ENCODE results near the gene CREB5. TPM values are rescaled to one million over a fixed set of nuclear protein-coding genes. Genes with fewer than 3 reads are reported as not detected.

The CREB5 gene
- polyA plus RNA-seq, 1 donor from 2014 or later, result 3.7 TPM

GRCh38 chr7:28409716-28410627 is 2.3 kb upstream of the CREB5 start:
- H3K27ac ChIP-seq (ENCODE audit: low read length), result no peak overlapping the region

More at GRCh38 chr7:28409716-28410627, 2.3 kb upstream of the CREB5 start:
- no peaks in the 10 kb centered on the region for H3K36me3 ChIP-seq (ENCODE audit: insufficient read depth, low read length)
- peaks cover 5% of the 10 kb centered on the region for H3F3A ChIP-seq (ENCODE audit: insufficient read depth, low read length, poor library complexity, severe bottlenecking)
- H3K9ac ChIP-seq (ENCODE audit: low read length), result peak overlapping the region; percentile 65
- no peaks in the 10 kb centered on the region for H3K9me2 ChIP-seq (ENCODE audit: insufficient read depth, low read length)
- no peak overlapping the region for H2AFZ ChIP-seq (ENCODE audit: low read depth, low read length)
- H3K27me3 ChIP-seq (ENCODE audit: insufficient read depth, low read depth, low read length), result peaks cover 36% of the 10 kb centered on the region
- peak overlapping the region; percentile 100 for H3K4me2 ChIP-seq (ENCODE audit: low read length)
- TF ChIP-seq REST (IDR thresholded peaks at IDR 0.05; ENCODE audit: borderline replicate concordance) (no peak), SMC3 (conservative IDR thresholded peaks at IDR 0.05; ENCODE audit: poor library complexity) (no peak), EZH2 (IDR thresholded peaks at IDR 0.05; ENCODE audit: borderline replicate concordance, insufficient read depth, low read length, poor library complexity, severe bottlenecking) (no peak), TAF1 (IDR thresholded peaks at IDR 0.05; ENCODE audit: low read depth) (no peak), POLR2AphosphoS5 (IDR thresholded peaks at IDR 0.05) (no peak), EP300 (conservative IDR thresholded peaks at IDR 0.05; ENCODE audit: poor library complexity, severe bottlenecking) (no peak), MXI1 (conservative IDR thresholded peaks at IDR 0.05; ENCODE audit: poor library complexity, severe bottlenecking) (peak; percentile 65), CTCF (IDR thresholded peaks at IDR 0.05; ENCODE audit: poor library complexity, severe bottlenecking) (peak; percentile 13), RAD21 (conservative IDR thresholded peaks at IDR 0.05) (no peak)
- H3K79me2 ChIP-seq (replicated peaks; ENCODE audit: insufficient read depth, low read length), result peaks cover 19% of the 10 kb centered on the region
- no peaks in the 10 kb centered on the region for H4K20me1 ChIP-seq (ENCODE audit: insufficient read depth)
- peak overlapping the region; percentile 90 for H3K4me3 ChIP-seq (ENCODE audit: low read length)
- H3K9me3 ChIP-seq (ENCODE audit: low read length), result no peaks in the 10 kb centered on the region
